IMR-90 (cell line): Measurements from ENCODE around the gene TMEM260. TPM values are rescaled to one million over a fixed set of nuclear protein-coding genes. Genes with fewer than 3 reads are reported as not detected.

Experiments used
- ATAC-seq: fragments of 200-7000 bp; cut with Tn5 transposase; 2 replicates; pipeline ENCODE4 v1.9.1; 2020; ENCODE audit warnings: low read depth, mild to moderate bottlenecking, moderate library complexity
- BruUV-seq: library from RNA; stranded (reverse); fragments of 400-500 nt; replicated peaks from 2 replicates; lab custom pipeline; 2021; lab: Mats Ljungman, UMichigan
- CTCF ChIA-PET: fragments of 300-600 bp; formaldehyde crosslinking; extraction: SDS; loops from one replicate; lab custom pipeline; 2021; ENCODE audit warnings: antibody characterized with exemption; lab: Yijun Ruan, JAX
- POLR2A ChIA-PET: fragments of 300-600 bp; sonication (Branson Sonifier 250); formaldehyde crosslinking; loops from one replicate; lab custom pipeline; 2022; ENCODE audit warnings: antibody characterized with exemption; ENCODE audit not compliant: unreplicated experiment; lab: Charles Lee
- DNase-seq: peaks from one replicate; pipeline ENCODE4 v3.0.0; 2013
- H2AFZ ChIP-seq: replicated peaks from 2 replicates; pipeline ENCODE3; 2013; ENCODE audit warnings: low read length, mild to moderate bottlenecking; ENCODE audit not compliant: poor library complexity
- H2AK5ac ChIP-seq: 2 replicates; pipeline ENCODE4 v1.6.1; 2013; ENCODE audit warnings: low read depth, low read length, inconsistent platforms
- H2AK9ac ChIP-seq: replicated peaks from 2 replicates; pipeline ENCODE3; 2013; ENCODE audit warnings: mild to moderate bottlenecking, low read depth, low read length, moderate library complexity; ENCODE audit not compliant: poor library complexity
- H2BK120ac ChIP-seq: 2 replicates; pipeline ENCODE4 v1.6.1; 2013; ENCODE audit warnings: low read depth, low read length, inconsistent platforms
- H2BK15ac ChIP-seq: 3 replicates; pipeline ENCODE4 v1.6.1; 2013; ENCODE audit warnings: low read depth, low read length, inconsistent platforms
- H2BK20ac ChIP-seq: 2 replicates; pipeline ENCODE4 v1.6.1; 2013; ENCODE audit warnings: low read depth, mild to moderate bottlenecking, inconsistent platforms, low read length, moderate library complexity
- H2BK5ac ChIP-seq: 2 replicates; pipeline ENCODE4 v1.6.1; 2013; ENCODE audit warnings: mild to moderate bottlenecking, low read depth, low read length, inconsistent platforms; ENCODE audit not compliant: poor library complexity, severe bottlenecking
- H3K14ac ChIP-seq: replicated peaks from 2 replicates; pipeline ENCODE4 v1.6.1; 2013; ENCODE audit warnings: low read depth, low read length, inconsistent platforms
- H3K18ac ChIP-seq: 2 replicates; pipeline ENCODE4 v1.6.1; 2013; ENCODE audit warnings: low read depth, low read length, control low read depth
- H3K23ac ChIP-seq: 2 replicates; pipeline ENCODE4 v1.6.1; 2013; ENCODE audit warnings: low read depth, low read length, inconsistent platforms
- H3K27ac ChIP-seq: 2 replicates; pipeline ENCODE4 v1.5.1; 2013; ENCODE audit warnings: mild to moderate bottlenecking, control low read depth, low read length; ENCODE audit not compliant: insufficient read depth
- H3K27me3 ChIP-seq: 2 replicates; pipeline ENCODE4 v1.6.1; 2013; ENCODE audit warnings: low read length; ENCODE audit not compliant: control insufficient read depth, insufficient read depth
- H3K36me3 ChIP-seq: 2 replicates; pipeline ENCODE4 v1.6.1; 2013; ENCODE audit warnings: low read length, mixed read lengths; ENCODE audit not compliant: control insufficient read depth, insufficient read depth
- H3K4ac ChIP-seq: 2 replicates; pipeline ENCODE4 v1.6.1; 2013; ENCODE audit warnings: low read depth, low read length, inconsistent platforms
- H3K4me1 ChIP-seq: 2 replicates; pipeline ENCODE4 v1.6.1; 2013; ENCODE audit warnings: low read length, mixed read lengths; ENCODE audit not compliant: control insufficient read depth, insufficient read depth
- H3K4me2 ChIP-seq: 2 replicates; pipeline ENCODE4 v1.6.1; 2013; ENCODE audit warnings: low read depth, mild to moderate bottlenecking, control low read depth, low read length, moderate library complexity
- H3K4me3 ChIP-seq: 2 replicates; pipeline ENCODE4 v1.5.1; 2013; ENCODE audit warnings: low read depth, mild to moderate bottlenecking, control low read depth, low read length, moderate library complexity; ENCODE audit not compliant: insufficient read depth
- H3K56ac ChIP-seq: 2 replicates; pipeline ENCODE4 v1.6.1; 2013; ENCODE audit warnings: low read length, inconsistent platforms; ENCODE audit not compliant: insufficient read depth; ENCODE audit errors: extremely low read depth
- H3K79me1 ChIP-seq, 2 experiments: 2 replicates each; pipeline ENCODE4 v1.6.1; 2013; ENCODE audit warnings: low read length in 2 of 2, inconsistent platforms in 1 of 2, low read depth in 1 of 2
- H3K9ac ChIP-seq: 2 replicates; pipeline ENCODE4 v1.6.1; 2013; ENCODE audit warnings: low read depth, low read length, control low read depth
- H3K9me1 ChIP-seq: 2 replicates; pipeline ENCODE4 v1.6.1; 2013; ENCODE audit warnings: low read length, inconsistent platforms; ENCODE audit not compliant: insufficient read depth
- H3K9me3 ChIP-seq: 2 replicates; pipeline ENCODE4 v1.6.1; 2013; ENCODE audit warnings: low read length; ENCODE audit not compliant: control insufficient read depth, insufficient read depth
- H4K20me1 ChIP-seq: 2 replicates; pipeline ENCODE4 v1.6.1; 2013; ENCODE audit warnings: low read length, inconsistent platforms; ENCODE audit not compliant: insufficient read depth
- H4K5ac ChIP-seq: 2 replicates; pipeline ENCODE4 v1.6.1; 2013; ENCODE audit warnings: mild to moderate bottlenecking, low read depth, low read length, control low read depth
- H4K8ac ChIP-seq, 2 experiments: 2 replicates each; pipeline ENCODE4 v1.6.1; 2013; ENCODE audit warnings: low read depth in 2 of 2, low read length in 2 of 2, control low read depth in 1 of 2, inconsistent platforms in 1 of 2
- H4K91ac ChIP-seq: 2 replicates; pipeline ENCODE4 v1.6.1; 2013; ENCODE audit warnings: low read depth, low read length, inconsistent platforms; ENCODE audit not compliant: insufficient read depth
- BHLHE40 ChIP-seq: fragments of 150-350 bp; IDR thresholded peaks from 2 replicates; pipeline ENCODE4 v1.6.1; 2016; ENCODE audit warnings: mild to moderate bottlenecking, low read depth, low read length
- CEBPB ChIP-seq: IDR thresholded peaks from 2 replicates; pipeline ENCODE4 v1.6.1; 2012; ENCODE audit warnings: low read depth, low read length, improper control_type of control experiment
- CTCF ChIP-seq: conservative IDR thresholded peaks from 2 replicates; pipeline ENCODE4 v1.5.1; 2012; ENCODE audit warnings: mild to moderate bottlenecking, low read depth, low read length, improper control_type of control experiment
- FOS ChIP-seq: fragments of 150-350 bp; IDR thresholded peaks from 2 replicates; pipeline ENCODE4 v1.6.1; 2016; ENCODE audit warnings: low read depth, low read length
- MXI1 ChIP-seq: IDR thresholded peaks from 2 replicates; pipeline ENCODE4 v1.6.1; 2012; ENCODE audit warnings: low read depth, mild to moderate bottlenecking, low read length, moderate library complexity, borderline replicate concordance
- RAD21 ChIP-seq: IDR thresholded peaks from 2 replicates; pipeline ENCODE4 v1.6.1; 2012; ENCODE audit warnings: low read length, improper control_type of control experiment
- USF2 ChIP-seq: fragments of 150-350 bp; IDR thresholded peaks from 2 replicates; pipeline ENCODE4 v1.6.1; 2017; ENCODE audit warnings: mild to moderate bottlenecking, antibody characterized with exemption, low read length, low read depth
- WGBS, 2 experiments: methylation state at CpG; one replicate each; pipeline versions ENCODE4 v1.1.5 to v1.1.7; 2013; ENCODE audit warnings: missing lambda C conversion rate in 2 of 2; ENCODE audit not compliant: insufficient read length in 1 of 2; ENCODE audit errors: extremely low coverage in 2 of 2; 5-methylcytosine and 5-hydroxymethylcytosine counted together
- dilution Hi-C: fragments of 300-500 bp; cut with HindIII; formaldehyde crosslinking; loops from one replicate; pipeline ENCODE4 v1.14.3; 2018; ENCODE audit warnings: low sequenced_read_pairs; ENCODE audit not compliant: unreplicated experiment
- in situ Hi-C: fragments of 300-500 bp; cut with MboI; formaldehyde crosslinking; loops from 3 replicates; pipeline ENCODE4 v1.14.3; 2019; ENCODE audit warnings: low sequenced_read_pairs, inconsistent platforms, mixed read lengths
- intact Hi-C: fragments of 100-400 bp; cut with micrococcal nuclease; formaldehyde crosslinking; loops from 2 replicates; pipeline ENCODE4 v1.10.0; 2022
- polyA plus RNA-seq, 3 experiments: library from polyadenylated mRNA; depleted of rRNA; stranded (reverse); fragments of >200 nt; gene quantifications; 2 replicates each; pipeline ENCODE4 v1.2.3, GENCODE V29; 2012; ENCODE audit warnings: low replicate concordance in 1 of 3
- total RNA-seq: library from RNA; depleted of rRNA; stranded (reverse); fragments of >200 nt; gene quantifications from 2 replicates; pipeline ENCODE4 v1.2.3, GENCODE V29; 2012

The TMEM260 gene
- total and polyA plus RNA-seq, 2 of the 4 experiments (the other 2 are of a cell fraction) = 6.4 to 11.5 TPM

GRCh38 chr14:56559182-56559581 is 20.4 kb upstream of the TMEM260 start:
- ATAC-seq (no peak), DNase-seq (no peak)
- intact Hi-C loops (loop anchor here (10.0 kb wide), 1 partner anchor 506 kb away; no protein-coding TSS in a partner anchor), dilution Hi-C loops (no loop called here), in situ Hi-C loops (no loop called here)
- no peak overlapping the region for H3K56ac ChIP-seq
- no peak overlapping the region for H4K8ac ChIP-seq
- ChIA-PET CTCF (no interaction called here), POLR2A (interaction anchor here (0.5 kb wide), 1 partner anchor 12 kb away, joined by 7 read pairs; no protein-coding TSS in a partner anchor)
- no peaks in the 10 kb centered on the region for H3K9me1 ChIP-seq
- no peak overlapping the region for H3K14ac ChIP-seq
- H3K23ac ChIP-seq = no peak overlapping the region
- no peak overlapping the region for H4K5ac ChIP-seq
- H4K91ac ChIP-seq = no peak overlapping the region
- H3K4me2 ChIP-seq = no peak overlapping the region
- BruUV-seq = no TSS peak
- no peaks in the 10 kb centered on the region for H3K4me1 ChIP-seq
- H2BK15ac ChIP-seq = no peak overlapping the region
- H2AK5ac ChIP-seq = no peak overlapping the region
- H2AK9ac ChIP-seq = no peak overlapping the region
- H3K4ac ChIP-seq = no peak overlapping the region
- no peaks in the 10 kb centered on the region for H3K36me3 ChIP-seq
- no peak overlapping the region for H3K27ac ChIP-seq
- H4K20me1 ChIP-seq = no peaks in the 10 kb centered on the region
- no peak overlapping the region for H2BK120ac ChIP-seq
- no peak overlapping the region for H3K4me3 ChIP-seq
- WGBS, 2 experiments = no CpG with 5 or more reads among the region's 4 CpGs
- no peaks in the 10 kb centered on the region for H3K79me1 ChIP-seq
- H3K9ac ChIP-seq = no peak overlapping the region
- no peak overlapping the region for H2AFZ ChIP-seq
- no peak overlapping the region for H2BK20ac ChIP-seq
- no peaks in the 10 kb centered on the region for H3K9me3 ChIP-seq
- no peak overlapping the region for H2BK5ac ChIP-seq
- TF ChIP-seq RAD21 (no peak), CTCF (no peak), CEBPB (no peak), USF2 (no peak), FOS (no peak), MXI1 (no peak), BHLHE40 (no peak)
- no peak overlapping the region for H3K18ac ChIP-seq
- H3K27me3 ChIP-seq = peaks cover 8% of the 10 kb centered on the region
